HepG2 (cell line): ENCODE data around the gene TMEM106B. TPM values are rescaled to one million over a fixed set of nuclear protein-coding genes. Genes with fewer than 3 reads are reported as not detected.

Source experiments
- ATAC-seq: fragments of 200-7000 bp; cut with Tn5 transposase; 3 replicates; pipeline ENCODE4 v1.9.1; 2020; ENCODE audit warnings: mild to moderate bottlenecking, moderate library complexity
- BruUV-seq: library from RNA; stranded (reverse); fragments of 400-500 nt; replicated peaks from 2 replicates; lab custom pipeline; 2021; lab: Mats Ljungman, UMichigan
- CTCF ChIA-PET: fragments of 300-600 bp; formaldehyde crosslinking; extraction: SDS; loops from one replicate; lab custom pipeline; 2021; ENCODE audit warnings: low total read pairs, inconsistent platforms, low intra/inter-chr PET ratio; lab: Yijun Ruan, JAX
- POLR2A ChIA-PET: fragments of 350-600 bp; sonication (Branson Sonifier 250); formaldehyde crosslinking; loops from one replicate; lab custom pipeline; 2020; ENCODE audit warnings: antibody characterized with exemption, inconsistent platforms; lab: Yijun Ruan, JAX
- DNase-seq: peaks from one replicate; pipeline ENCODE4 v3.0.0-alpha.2; 2015; ENCODE audit warnings: low spot score
- FAIRE-seq: peaks from 3 replicates; lab custom pipeline; 2011; peaks lifted over from hg19 to GRCh38; lab: Jason Lieb, UNC
- H2AFZ ChIP-seq: one replicate; pipeline ENCODE4 v1.6.1; 2011; ENCODE audit warnings: low read length, inconsistent platforms
- H3K27ac ChIP-seq: fragments of 300-600 bp; 3 replicates; pipeline ENCODE4 v1.8.0; 2011; ENCODE audit warnings: mixed run types, mild to moderate bottlenecking, mixed read lengths, low read length, inconsistent platforms; ENCODE audit not compliant: insufficient read depth; ENCODE audit errors: extremely low read length
- H3K27me3 ChIP-seq, 2 experiments: fragments of 200-600 bp in 1 of 2; 2 replicates in 1 of 2; 3 replicates in 1 of 2; pipeline versions ENCODE4 v1.6.0 to v1.8.0; 2011; ENCODE audit warnings: low read length in 2 of 2, mild to moderate bottlenecking in 2 of 2, moderate library complexity in 2 of 2, inconsistent platforms in 1 of 2; ENCODE audit not compliant: insufficient read depth in 2 of 2, control insufficient read depth in 1 of 2
- H3K36me3 ChIP-seq, 2 experiments: fragments of 200-600 bp in 1 of 2; replicated peaks in 1 of 2; 2 replicates in 1 of 2; 3 replicates in 1 of 2; pipeline versions ENCODE4 v1.5.1 to v1.8.0; 2011; ENCODE audit warnings: low read length in 2 of 2, inconsistent platforms in 1 of 2; ENCODE audit not compliant: insufficient read depth in 2 of 2, control insufficient read depth in 1 of 2
- H3K4me1 ChIP-seq: 2 replicates; pipeline ENCODE4 v1.5.1; 2012; ENCODE audit warnings: low read length, inconsistent platforms; ENCODE audit not compliant: insufficient read depth
- H3K4me2 ChIP-seq: 2 replicates; pipeline ENCODE4 v1.6.0; 2011; ENCODE audit warnings: low read depth, low read length, inconsistent platforms
- H3K4me3 ChIP-seq, 3 experiments: fragments of 200-600 bp in 1 of 3; sonication (generic), shearing (Covaris generic) in 1 of 3; replicated peaks in 1 of 3; 2 replicates each; pipeline ENCODE4 v1.5.1; 2011 to 2016; ENCODE audit warnings: low read length in 3 of 3, inconsistent platforms in 2 of 3, low read depth in 2 of 3, mild to moderate bottlenecking in 2 of 3, control low read depth in 1 of 3, mixed read lengths in 1 of 3; ENCODE audit not compliant: insufficient read depth in 1 of 3
- H3K79me2 ChIP-seq: one replicate; pipeline ENCODE4 v1.6.1; 2011; ENCODE audit warnings: low read length, inconsistent platforms; ENCODE audit not compliant: insufficient read depth
- H3K9ac ChIP-seq: 2 replicates; pipeline ENCODE4 v1.6.0; 2011; ENCODE audit warnings: mild to moderate bottlenecking, low read depth, low read length, inconsistent platforms; ENCODE audit not compliant: insufficient read depth
- H3K9me3 ChIP-seq: 2 replicates; pipeline ENCODE4 v1.5.1; 2012; ENCODE audit warnings: mild to moderate bottlenecking, low read length
- H4K20me1 ChIP-seq: 2 replicates; pipeline ENCODE4 v1.6.0; 2011; ENCODE audit warnings: inconsistent platforms, mild to moderate bottlenecking, low read length, moderate library complexity; ENCODE audit not compliant: insufficient read depth
- ETS1 ChIP-seq: sonication (generic); formaldehyde crosslinking; IDR thresholded peaks from 2 replicates; pipeline ENCODE4 v1.4.0; 2020; ENCODE audit warnings: missing genetic modification reagents
- ETV6 ChIP-seq: sonication (generic); formaldehyde crosslinking; conservative IDR thresholded peaks from 2 replicates; pipeline ENCODE4 v1.4.0; 2020; ENCODE audit warnings: missing genetic modification reagents
- HOXA9 ChIP-seq: sonication (generic); formaldehyde crosslinking; IDR thresholded peaks from 2 replicates; pipeline ENCODE4 v1.8.1; 2022; ENCODE audit warnings: missing genetic modification reagents, mild to moderate bottlenecking, moderate library complexity, borderline replicate concordance
- MAX ChIP-seq: IDR thresholded peaks from 2 replicates; pipeline ENCODE4 v1.6.1; 2012; ENCODE audit warnings: inconsistent platforms
- MXI1 ChIP-seq: IDR thresholded peaks from 3 replicates; pipeline ENCODE4 v1.6.1; 2012; ENCODE audit warnings: low read depth, low read length, inconsistent platforms, borderline replicate concordance
- NFYB ChIP-seq: sonication (generic); formaldehyde crosslinking; IDR thresholded peaks from 2 replicates; pipeline ENCODE4 v1.4.0; 2020; ENCODE audit warnings: missing genetic modification reagents
- PRDM10 ChIP-seq: sonication (generic); formaldehyde crosslinking; IDR thresholded peaks from 2 replicates; pipeline ENCODE4 v1.4.0; 2020; ENCODE audit warnings: low read depth, missing genetic modification reagents
- RARG ChIP-seq: sonication (generic); formaldehyde crosslinking; IDR thresholded peaks from 2 replicates; pipeline ENCODE4 v1.4.0; 2020; ENCODE audit warnings: low read depth, mild to moderate bottlenecking, missing genetic modification reagents
- REXO4 ChIP-seq: sonication (generic); formaldehyde crosslinking; IDR thresholded peaks from 2 replicates; pipeline ENCODE4 v1.8.0; 2022; ENCODE audit warnings: missing genetic modification reagents, mild to moderate bottlenecking, borderline replicate concordance
- SP5 ChIP-seq: IDR thresholded peaks from 2 replicates; pipeline ENCODE4 v1.6.1; 2016; ENCODE audit warnings: low read depth, borderline replicate concordance
- ZBTB20 ChIP-seq: sonication (generic); formaldehyde crosslinking; IDR thresholded peaks from 2 replicates; pipeline ENCODE4 v1.8.1; 2023; ENCODE audit warnings: missing genetic modification reagents, low read depth, mild to moderate bottlenecking, borderline replicate concordance
- ZNF317 ChIP-seq: sonication (generic); formaldehyde crosslinking; IDR thresholded peaks from 2 replicates; pipeline ENCODE4 v1.5.0; 2020; ENCODE audit warnings: mild to moderate bottlenecking, missing genetic modification reagents
- ZNF333 ChIP-seq: sonication (generic); formaldehyde crosslinking; IDR thresholded peaks from 2 replicates; pipeline ENCODE4 v1.4.0; 2020; ENCODE audit warnings: mild to moderate bottlenecking, missing genetic modification reagents, borderline replicate concordance
- ZNF773 ChIP-seq: sonication (generic); formaldehyde crosslinking; IDR thresholded peaks from 2 replicates; pipeline ENCODE4 v1.4.0; 2020; ENCODE audit warnings: missing genetic modification reagents, borderline replicate concordance
- ZNF780A ChIP-seq: sonication (generic); formaldehyde crosslinking; IDR thresholded peaks from 2 replicates; pipeline ENCODE4 v1.8.0; 2022; ENCODE audit warnings: mild to moderate bottlenecking, missing genetic modification reagents, moderate library complexity
- WGBS: methylation state at CpG from one replicate; pipeline ENCODE4 v1.1.6; 2017; ENCODE audit warnings: low lambda C conversion rate; 5-methylcytosine and 5-hydroxymethylcytosine counted together
- in situ Hi-C: cut with HindIII; loops from 2 replicates; pipeline ENCODE4 v1.10.0; 2017; ENCODE audit warnings: low pct_unique_long_range_greater_than_20kb; ENCODE audit not compliant: extremely low pct_ligation_motif_present
- intact Hi-C: fragments of 100-400 bp; cut with micrococcal nuclease; formaldehyde crosslinking; loops from one replicate; pipeline ENCODE4 v1.10.0; 2022; ENCODE audit not compliant: unreplicated experiment
- polyA plus RNA-seq, 8 experiments: library from polyadenylated mRNA; depleted of rRNA in 3 of 8; stranded (reverse) in 7 of 8; unstranded in 1 of 8; fragments of >200 nt; fragmentation: Illumina TruSeq in 4 of 8; extraction: Trizol in 4 of 8; gene quantifications; 2 replicates each; pipeline versions ENCODE4 v1.2.1 to v1.2.3, GENCODE V29; 2011 to 2016; ENCODE audit warnings: low read depth in 4 of 8, missing spikeins in 1 of 8, mixed read lengths in 1 of 8; ENCODE audit not compliant: insufficient read depth in 1 of 8
- total RNA-seq, 5 experiments: library from RNA; depleted of rRNA; stranded (reverse); fragments of >200 nt; fragmentation: Illumina TruSeq; extraction: Trizol; gene quantifications; 2 replicates each; pipeline ENCODE4 v1.2.3, GENCODE V29; 2016; ENCODE audit warnings: low read depth in 1 of 5
- TF ChIP-seq, protein P1 (sequence below): sonication (generic); formaldehyde crosslinking; conservative IDR thresholded peaks from 2 replicates; pipeline ENCODE4 v1.4.0; 2020; ENCODE audit warnings: missing genetic modification reagents
- TF ChIP-seq, protein P2 (sequence below): sonication (generic); formaldehyde crosslinking; IDR thresholded peaks from 2 replicates; pipeline ENCODE4 v1.4.0; 2020; ENCODE audit warnings: missing genetic modification reagents, borderline replicate concordance

The TMEM106B gene
- total and polyA plus RNA-seq, 2 of the 13 experiments (the other 11 are each of a cell fraction or from before 2014, with no cell fraction given) = 16.8 to 25.1 TPM

GRCh38 chr7:12239806-12240205 lies 28.7 kb downstream of the TMEM106B start:
- FAIRE-seq (no peak), DNase-seq (no peak), ATAC-seq (no peak)
- H3K79me2 ChIP-seq = no peaks in the 10 kb centered on the region
- TF ChIP-seq MXI1 (no peak), REXO4 (CRISPR knock-in tag) (no peak), PRDM10 (CRISPR knock-in tag) (no peak), ZBTB20 (CRISPR knock-in tag) (no peak), MAX (no peak), SP5 (CRISPR knock-in tag) (no peak), ZNF317 (CRISPR knock-in tag) (no peak), ETV6 (CRISPR knock-in tag) (no peak), RARG (CRISPR knock-in tag) (no peak), NFYB (no peak), HOXA9 (CRISPR knock-in tag) (no peak), ZNF773 (CRISPR knock-in tag) (no peak), ZNF780A (no peak), ZNF333 (no peak), ETS1 (CRISPR knock-in tag) (no peak)
- TF ChIP-seq, protein P1, sequence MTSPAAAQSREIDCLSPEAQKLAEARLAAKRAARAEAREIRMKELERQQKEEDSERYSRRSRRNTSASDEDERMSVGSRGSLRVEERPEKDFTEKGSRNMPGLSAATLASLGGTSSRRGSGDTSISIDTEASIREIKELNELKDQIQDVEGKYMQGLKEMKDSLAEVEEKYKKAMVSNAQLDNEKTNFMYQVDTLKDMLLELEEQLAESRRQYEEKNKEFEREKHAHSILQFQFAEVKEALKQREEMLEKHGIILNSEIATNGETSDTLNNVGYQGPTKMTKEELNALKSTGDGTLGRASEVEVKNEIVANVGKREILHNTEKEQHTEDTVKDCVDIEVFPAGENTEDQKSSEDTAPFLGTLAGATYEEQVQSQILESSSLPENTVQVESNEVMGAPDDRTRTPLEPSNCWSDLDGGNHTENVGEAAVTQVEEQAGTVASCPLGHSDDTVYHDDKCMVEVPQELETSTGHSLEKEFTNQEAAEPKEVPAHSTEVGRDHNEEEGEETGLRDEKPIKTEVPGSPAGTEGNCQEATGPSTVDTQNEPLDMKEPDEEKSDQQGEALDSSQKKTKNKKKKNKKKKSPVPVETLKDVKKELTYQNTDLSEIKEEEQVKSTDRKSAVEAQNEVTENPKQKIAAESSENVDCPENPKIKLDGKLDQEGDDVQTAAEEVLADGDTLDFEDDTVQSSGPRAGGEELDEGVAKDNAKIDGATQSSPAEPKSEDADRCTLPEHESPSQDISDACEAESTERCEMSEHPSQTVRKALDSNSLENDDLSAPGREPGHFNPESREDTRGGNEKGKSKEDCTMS = no peak
- TF ChIP-seq, protein P2, sequence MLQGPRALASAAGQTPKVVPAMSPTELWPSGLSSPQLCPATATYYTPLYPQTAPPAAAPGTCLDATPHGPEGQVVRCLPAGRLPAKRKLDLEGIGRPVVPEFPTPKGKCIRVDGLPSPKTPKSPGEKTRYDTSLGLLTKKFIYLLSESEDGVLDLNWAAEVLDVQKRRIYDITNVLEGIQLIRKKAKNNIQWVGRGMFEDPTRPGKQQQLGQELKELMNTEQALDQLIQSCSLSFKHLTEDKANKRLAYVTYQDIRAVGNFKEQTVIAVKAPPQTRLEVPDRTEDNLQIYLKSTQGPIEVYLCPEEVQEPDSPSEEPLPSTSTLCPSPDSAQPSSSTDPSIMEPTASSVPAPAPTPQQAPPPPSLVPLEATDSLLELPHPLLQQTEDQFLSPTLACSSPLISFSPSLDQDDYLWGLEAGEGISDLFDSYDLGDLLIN (CRISPR knock-in tag) = no peak
- in situ Hi-C loops (loop anchor here (5.0 kb wide), 1 partner anchor 173 kb away; no protein-coding TSS in a partner anchor), intact Hi-C loops (no loop called here)
- H3K9me3 ChIP-seq = no peaks in the 10 kb centered on the region
- BruUV-seq = no TSS peak
- CTCF ChIA-PET = no interaction called here
- H4K20me1 ChIP-seq = no peaks in the 10 kb centered on the region
- no peaks in the 10 kb centered on the region for H3K4me1 ChIP-seq
- H3K9ac ChIP-seq = no peak overlapping the region
- H3K36me3 ChIP-seq = no peaks in the 10 kb centered on the region
- H3K27ac ChIP-seq = no peak overlapping the region
- no peak overlapping the region for H3K4me3 ChIP-seq
- H2AFZ ChIP-seq = no peak overlapping the region
- no peaks in the 10 kb centered on the region for H3K27me3 ChIP-seq
- 78% methylated on average over 3 of the region's 3 CpGs for WGBS
- POLR2A ChIA-PET = no interaction called here
- H3K4me2 ChIP-seq = no peak overlapping the region
